HG02970 (cell line): Measurements from ENCODE around the gene HAO2.

ENCODE experiments used
- ATAC-seq: cut with Tn5 transposase; IDR thresholded peaks from one replicate; pipeline ENCODE4 v1.9.1; 2021; ENCODE audit warnings: mild to moderate bottlenecking, moderate library complexity, moderate number of reproducible peaks; ENCODE audit not compliant: unreplicated experiment, low FRiP score

HAO2 gene

DNA sequence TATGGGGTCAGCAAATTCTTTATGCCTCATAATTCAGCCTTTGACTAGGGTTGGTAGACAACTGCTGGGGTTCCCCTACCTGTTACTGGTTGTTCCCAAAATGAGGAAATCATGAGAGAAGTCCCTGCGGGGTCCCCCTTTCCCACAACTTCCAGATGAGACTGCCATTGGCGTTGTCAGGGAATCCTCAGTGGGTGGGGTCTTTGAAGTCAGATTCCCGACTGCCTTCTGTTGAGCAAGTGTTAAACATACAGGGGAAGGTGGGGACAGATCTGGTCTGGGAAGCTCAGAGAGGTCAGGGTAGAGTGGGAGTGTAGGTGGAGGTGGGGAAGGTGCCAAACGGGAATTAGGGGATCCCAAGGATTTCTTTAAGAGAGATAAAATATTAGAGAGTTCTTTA is 61.1 kb downstream of the HAO2 start:
- no peak for ATAC-seq

DNA sequence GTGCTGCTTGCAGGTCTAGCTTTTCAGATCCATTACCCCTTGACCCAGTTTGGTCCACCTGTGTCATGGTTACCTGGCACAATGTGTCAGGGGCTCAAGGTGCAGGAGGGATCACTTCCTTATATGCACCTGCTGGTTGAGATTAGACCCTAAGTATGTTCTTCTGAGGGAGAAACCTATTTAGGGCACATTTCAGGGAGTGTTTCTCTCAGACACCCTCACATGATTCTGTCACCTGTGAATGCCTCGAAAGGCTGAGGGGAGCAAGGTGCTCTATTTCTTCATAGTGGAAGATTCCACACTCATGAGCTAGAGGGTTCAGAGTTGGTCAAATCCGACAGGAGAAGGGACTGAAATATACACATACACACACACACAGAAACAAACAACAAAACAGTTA is 61.9 kb downstream of the HAO2 start:
- no peak for ATAC-seq

GRCh38 chr1:119431836-119432235 is 63.3 kb downstream of the HAO2 start:
- no peak for ATAC-seq

- no peak for ATAC-seq
Observed at GRCh38 chr1:119435052-119435451, 66.5 kb downstream of the HAO2 start.

DNA sequence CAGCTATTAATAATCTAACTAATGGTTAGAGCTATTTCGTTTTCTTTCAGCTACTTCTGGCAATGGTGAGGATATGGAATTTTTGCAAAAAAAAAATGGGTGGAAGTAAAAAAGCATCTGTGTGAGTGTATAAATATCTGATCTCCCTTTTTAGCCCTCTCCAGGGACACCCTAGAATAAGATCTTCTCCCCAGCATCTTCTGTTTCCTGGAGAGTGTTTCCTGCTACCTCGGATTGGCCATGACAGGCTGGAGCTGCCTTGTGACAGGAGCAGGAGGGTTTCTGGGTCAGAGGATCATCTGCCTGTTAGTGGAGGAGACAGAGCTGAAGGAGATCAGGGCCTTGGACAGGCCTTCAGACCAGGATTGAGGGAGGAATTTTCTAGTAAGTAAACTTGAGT is 70.2 kb downstream of the HAO2 start:
- ATAC-seq: no peak

DNA sequence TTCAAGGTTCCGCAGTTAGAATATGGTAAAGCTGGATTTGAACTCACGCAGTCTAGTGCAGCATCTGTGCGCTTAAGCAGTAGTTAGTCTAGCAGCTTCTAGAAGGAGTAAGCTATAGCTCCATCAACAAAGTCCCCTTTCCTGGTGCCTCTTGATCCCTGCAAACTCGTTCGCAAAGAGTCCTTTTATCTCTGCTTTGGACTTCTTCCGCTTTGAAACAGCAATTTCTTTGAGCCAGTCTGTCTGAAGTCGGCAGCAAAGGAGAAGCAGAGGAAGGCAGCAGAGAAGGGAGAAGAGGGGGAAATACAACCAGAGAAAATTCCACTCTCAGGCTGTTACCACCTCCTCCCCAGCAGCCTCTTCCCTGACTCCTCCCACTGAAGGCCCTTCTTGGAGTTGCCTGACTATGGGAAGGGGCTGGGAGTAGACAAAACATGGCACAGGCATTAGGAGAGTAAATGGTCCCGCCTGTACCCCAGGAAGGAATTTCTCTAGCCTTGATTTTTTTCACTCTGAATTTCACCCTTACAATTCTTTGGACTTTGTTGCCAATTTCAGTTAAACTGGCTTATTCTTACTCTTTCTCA is 72.2 kb downstream of the HAO2 start:
- no peak for ATAC-seq

DNA sequence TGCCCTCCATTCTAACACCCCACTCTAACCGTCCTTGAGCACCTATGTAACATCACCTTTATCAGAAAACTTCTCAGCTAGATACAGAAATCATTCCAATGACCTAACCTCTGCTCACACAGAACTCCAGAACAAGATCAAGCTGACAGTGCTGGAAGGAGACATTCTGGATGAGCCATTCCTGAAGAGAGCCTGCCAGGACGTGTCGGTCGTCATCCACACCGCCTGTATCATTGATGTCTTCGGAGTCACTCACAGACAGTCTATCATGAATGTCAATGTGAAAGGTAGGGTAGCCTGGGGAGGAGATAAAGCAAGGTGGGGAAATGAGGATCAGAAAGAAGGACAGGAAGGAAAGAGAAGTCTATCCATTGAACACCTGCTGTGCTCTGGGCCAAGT is 74.2 kb downstream of the HAO2 start:
- ATAC-seq: no peak
